Coronary artery (tissue), 2 donors: ENCODE data around the gene GRK5.

Experiments used
- DNase-seq: peaks from one replicate; pipeline ENCODE4 v3.0.0-alpha.2; 2017; ENCODE audit warnings: low spot score
- H3K27ac ChIP-seq, 2 donors: fragments of 200-600 bp; sonication (generic); one replicate each; pipeline ENCODE4 v1.5.1; 2016 to 2019
- H3K4me3 ChIP-seq: fragments of 200-600 bp; sonication (generic); 2 replicates; pipeline ENCODE4 v1.5.1; 2016; ENCODE audit warnings: mild to moderate bottlenecking, moderate library complexity
- TF ChIP-seq, protein P1 (sequence below): fragments of 200-600 bp; sonication (generic); IDR thresholded peaks from one replicate; pipeline ENCODE4 v1.5.1; 2019; ENCODE audit warnings: antibody characterized with exemption

Gene GRK5

DNA sequence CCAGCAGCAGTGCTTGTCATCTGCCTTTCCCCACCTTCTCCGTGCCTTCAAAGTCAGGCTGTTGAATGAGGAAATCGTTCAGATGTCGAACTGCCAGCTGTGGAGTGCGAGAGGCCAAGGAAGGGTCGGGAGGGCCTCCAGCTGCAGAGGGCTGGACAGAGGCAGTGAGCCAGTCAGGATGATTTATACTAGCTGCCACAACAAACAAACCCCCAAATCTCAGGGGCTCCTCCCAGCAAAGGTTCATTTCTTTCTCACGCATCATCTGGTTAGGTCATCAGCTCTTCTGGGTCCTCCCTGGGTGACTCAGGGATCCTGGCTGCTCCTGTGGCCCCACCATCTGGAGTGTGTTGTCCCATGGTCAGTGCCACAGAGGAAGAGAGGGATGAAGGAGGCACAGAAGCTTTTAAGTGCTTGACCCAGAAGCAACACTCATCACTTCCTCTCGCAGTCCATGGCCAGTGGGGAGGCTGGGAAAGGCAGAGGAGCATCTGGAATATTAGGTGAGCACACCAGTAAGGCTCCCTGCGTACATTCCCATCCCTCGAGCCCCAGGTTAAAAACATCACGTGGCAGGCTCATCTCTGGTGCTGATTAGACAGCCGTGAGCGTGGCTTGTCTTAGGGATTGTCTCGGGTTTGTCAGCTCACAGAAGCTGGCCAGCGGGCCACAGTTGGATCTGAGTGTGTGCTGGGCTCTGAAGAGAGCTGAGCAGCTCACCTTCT, 194.5 kb downstream of the GRK5 start:
- TF ChIP-seq, protein P1, sequence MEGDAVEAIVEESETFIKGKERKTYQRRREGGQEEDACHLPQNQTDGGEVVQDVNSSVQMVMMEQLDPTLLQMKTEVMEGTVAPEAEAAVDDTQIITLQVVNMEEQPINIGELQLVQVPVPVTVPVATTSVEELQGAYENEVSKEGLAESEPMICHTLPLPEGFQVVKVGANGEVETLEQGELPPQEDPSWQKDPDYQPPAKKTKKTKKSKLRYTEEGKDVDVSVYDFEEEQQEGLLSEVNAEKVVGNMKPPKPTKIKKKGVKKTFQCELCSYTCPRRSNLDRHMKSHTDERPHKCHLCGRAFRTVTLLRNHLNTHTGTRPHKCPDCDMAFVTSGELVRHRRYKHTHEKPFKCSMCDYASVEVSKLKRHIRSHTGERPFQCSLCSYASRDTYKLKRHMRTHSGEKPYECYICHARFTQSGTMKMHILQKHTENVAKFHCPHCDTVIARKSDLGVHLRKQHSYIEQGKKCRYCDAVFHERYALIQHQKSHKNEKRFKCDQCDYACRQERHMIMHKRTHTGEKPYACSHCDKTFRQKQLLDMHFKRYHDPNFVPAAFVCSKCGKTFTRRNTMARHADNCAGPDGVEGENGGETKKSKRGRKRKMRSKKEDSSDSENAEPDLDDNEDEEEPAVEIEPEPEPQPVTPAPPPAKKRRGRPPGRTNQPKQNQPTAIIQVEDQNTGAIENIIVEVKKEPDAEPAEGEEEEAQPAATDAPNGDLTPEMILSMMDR = no peak
- no peak overlapping the region for H3K4me3 ChIP-seq
- peak; percentile 82 for DNase-seq
- peak overlapping the region; percentile 0 to 72 for H3K27ac ChIP-seq

DNA sequence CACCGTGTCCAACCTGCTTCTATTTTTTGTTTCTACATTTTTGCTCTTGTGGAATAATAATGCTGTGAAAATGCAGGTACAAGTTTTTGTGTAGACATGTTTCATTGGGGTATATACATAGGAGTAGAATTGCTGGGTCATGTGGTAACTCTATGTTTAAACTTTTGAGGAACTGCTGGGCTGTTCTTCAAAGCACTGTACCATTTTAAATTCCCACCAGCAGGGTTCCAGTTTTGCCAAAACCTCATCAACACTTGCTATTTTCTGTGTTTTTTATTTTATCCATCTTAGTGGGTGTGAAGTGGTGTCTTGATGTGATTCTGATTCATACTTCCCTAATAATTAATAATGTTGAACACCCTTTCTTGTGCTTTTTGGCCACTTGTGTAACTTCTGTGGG, 196.6 kb downstream of the GRK5 start:
- Histone ChIP-seq H3K4me3 (no peak overlapping the region), H3K27ac (no peak overlapping the region)
- TF ChIP-seq, protein P1 = no peak
- no peak for DNase-seq

DNA sequence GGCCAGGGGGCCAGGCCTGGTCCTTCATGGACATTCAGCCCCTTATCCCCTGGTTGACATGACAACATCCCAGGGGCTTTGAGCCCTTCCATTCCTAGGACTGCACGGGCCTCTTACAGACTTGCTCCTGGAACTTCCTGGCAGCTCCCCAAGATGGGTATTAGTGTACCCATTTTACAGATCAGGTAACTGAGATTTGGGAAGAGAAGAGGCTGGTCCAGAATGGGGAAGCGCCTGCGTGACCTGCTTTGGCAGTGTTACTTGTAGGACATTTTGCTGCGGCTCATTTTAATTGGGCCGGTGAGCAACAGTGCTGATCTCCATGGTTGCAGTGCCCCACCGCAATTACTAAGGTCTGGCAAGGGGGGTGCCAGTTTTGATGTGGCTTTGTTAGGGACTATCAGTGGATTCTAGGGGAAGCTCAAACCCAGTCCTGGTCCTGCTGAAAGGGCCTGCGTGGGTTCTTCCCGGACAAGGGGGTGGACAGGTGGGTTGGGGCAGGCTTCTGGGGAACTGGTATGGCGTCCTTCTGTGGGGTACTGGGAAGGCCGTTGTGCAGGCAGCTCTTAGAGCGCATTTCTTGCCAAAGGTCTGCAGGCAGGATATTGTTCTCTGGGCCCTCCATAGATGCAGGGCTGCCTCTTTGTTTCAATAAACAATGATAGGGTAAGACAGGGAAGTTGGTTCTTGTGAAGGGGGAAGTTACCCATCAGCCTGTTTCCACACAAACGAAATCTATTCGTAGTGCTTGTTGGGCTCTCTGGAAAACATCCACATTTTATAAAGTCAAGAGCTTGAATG, 197.5 kb downstream of the GRK5 start:
- H3K27ac ChIP-seq = peak overlapping the region in 1 of 2 donors; percentile 70
- TF ChIP-seq, protein P1 = no peak
- DNase-seq = no peak
- H3K4me3 ChIP-seq = no peak overlapping the region

DNA sequence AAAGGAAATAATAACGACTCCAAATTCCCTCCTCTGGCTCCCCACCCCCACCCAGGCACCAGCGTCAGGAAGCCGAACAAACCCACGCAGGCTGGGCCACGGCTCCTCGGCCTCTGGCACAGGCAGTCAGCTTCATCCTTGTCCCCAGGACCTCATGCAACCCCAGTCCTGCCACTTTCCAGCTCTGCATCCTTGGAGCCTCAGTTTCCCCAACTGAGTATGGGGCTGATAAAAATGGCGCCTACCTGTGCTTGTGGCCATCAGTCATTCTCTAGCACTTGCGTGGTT, 198.1 kb downstream of the GRK5 start:
- DNase-seq = no peak
- H3K4me3 ChIP-seq = no peak overlapping the region
- TF ChIP-seq, protein P1 = no peak
- peak overlapping the region in 1 of 2 donors; percentile 70 for H3K27ac ChIP-seq

DNA sequence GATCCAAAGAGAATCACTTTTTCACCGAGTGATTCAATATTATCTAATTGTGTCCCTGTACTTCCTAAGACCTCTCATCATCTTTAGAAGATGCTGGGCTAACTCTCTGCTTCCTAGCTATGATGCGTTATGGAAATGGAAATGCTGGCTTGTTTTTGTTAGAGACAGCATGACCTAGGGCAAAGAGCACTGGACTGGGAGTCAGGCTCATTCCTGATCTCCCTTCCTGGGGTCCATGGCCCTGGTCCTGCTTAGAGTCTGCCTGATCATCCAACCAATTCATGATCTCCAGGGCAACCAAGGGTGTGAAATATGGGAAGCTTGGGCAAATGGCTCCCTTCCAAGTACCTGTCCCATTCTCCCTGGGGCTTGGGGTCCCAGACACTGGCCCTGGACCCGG, 198.8 kb downstream of the GRK5 start:
- Histone ChIP-seq H3K4me3 (no peak overlapping the region), H3K27ac (peak overlapping the region in 1 of 2 donors; percentile 70)
- no peak for DNase-seq
- TF ChIP-seq, protein P1 = no peak

DNA sequence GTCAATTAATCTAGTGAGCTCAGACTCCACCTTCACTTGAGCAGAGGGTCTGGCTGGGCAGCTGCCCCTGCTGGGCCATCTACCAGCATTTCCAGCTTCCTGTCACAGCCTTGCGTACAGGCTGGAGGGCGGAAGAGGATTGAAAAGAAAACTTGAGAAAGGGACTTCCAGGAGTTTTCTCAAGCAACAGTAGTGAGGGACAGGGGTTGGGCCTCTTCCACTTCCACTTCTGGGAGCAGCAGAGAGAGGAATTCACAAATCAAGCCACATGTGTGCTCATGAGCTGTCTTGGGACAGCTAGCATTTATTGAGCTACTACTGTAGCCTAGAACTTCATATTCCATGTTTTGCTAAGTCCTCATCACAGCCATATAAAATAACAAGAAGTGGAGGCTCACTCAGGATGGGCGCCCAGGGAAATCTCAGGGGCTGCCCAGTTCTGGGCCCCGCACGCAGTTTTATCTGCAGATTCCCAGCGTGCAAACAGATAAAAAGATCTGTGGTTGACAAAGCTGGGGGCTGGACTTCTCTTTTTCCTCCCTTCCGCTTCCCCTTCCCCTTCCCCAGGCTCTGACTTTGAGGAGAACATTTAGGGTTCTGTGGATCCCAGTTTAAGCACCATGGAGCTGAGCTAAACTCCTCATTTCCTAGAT, 199.4 kb downstream of the GRK5 start:
- no peak for DNase-seq
- peak overlapping the region in 1 of 2 donors; percentile 70 for H3K27ac ChIP-seq
- TF ChIP-seq, protein P1 = no peak
- no peak overlapping the region for H3K4me3 ChIP-seq
